Endothelial cell of umbilical vein (primary cell): ENCODE results near the gene MARK4. TPM values are rescaled to one million over a fixed set of nuclear protein-coding genes. Genes with fewer than 3 reads are reported as not detected.

Source experiments
- BruUV-seq: library from RNA; stranded (reverse); fragments of 400-500 nt; replicated peaks from 2 replicates; lab custom pipeline; 2021; lab: Mats Ljungman, UMichigan
- CTCF ChIA-PET: fragments of 300-600, 350-600 bp; sonication (Branson Sonifier 250); formaldehyde crosslinking; loops from one replicate; lab custom pipeline; 2021; ENCODE audit warnings: antibody characterized with exemption, inconsistent platforms; lab: Charles Lee
- POLR2A ChIA-PET: fragments of 300-600, 350-600 bp; sonication (Branson Sonifier 250); formaldehyde crosslinking; loops from one replicate; lab custom pipeline; 2021; ENCODE audit warnings: antibody characterized with exemption, inconsistent platforms; lab: Charles Lee
- DNase-seq: peaks from one replicate; pipeline ENCODE4 v3.0.0-alpha.2; 2011; ENCODE audit warnings: low read depth, low spot score
- FAIRE-seq: peaks from 2 replicates; lab custom pipeline; 2011; peaks lifted over from hg19 to GRCh38; lab: Jason Lieb, UNC
- H2AFZ ChIP-seq: 2 replicates; pipeline ENCODE4 v1.6.0; 2012; ENCODE audit warnings: low read depth, low read length, control low read depth, inconsistent platforms
- H3K27ac ChIP-seq: 2 replicates; pipeline ENCODE4 v1.5.1; 2011; ENCODE audit warnings: low read depth, mild to moderate bottlenecking, control low read depth, low read length, moderate library complexity; ENCODE audit not compliant: insufficient read depth
- H3K27me3 ChIP-seq, 2 experiments: 2 replicates each; pipeline versions ENCODE4 v1.6.0 to v1.6.1; 2011; ENCODE audit warnings: low read length in 2 of 2, mixed read lengths in 1 of 2; ENCODE audit not compliant: control insufficient read depth in 2 of 2, insufficient read depth in 2 of 2
- H3K36me3 ChIP-seq, 2 experiments: 2 replicates in 1 of 2; 3 replicates in 1 of 2; pipeline ENCODE4 v1.5.1; 2011; ENCODE audit warnings: low read length in 2 of 2, mild to moderate bottlenecking in 1 of 2, moderate library complexity in 1 of 2; ENCODE audit not compliant: control insufficient read depth in 2 of 2, insufficient read depth in 2 of 2; ENCODE audit errors: extremely low read depth in 1 of 2
- H3K4me1 ChIP-seq: 3 replicates; pipeline ENCODE4 v1.5.1; 2011; ENCODE audit warnings: mild to moderate bottlenecking, low read length; ENCODE audit not compliant: control insufficient read depth, insufficient read depth; ENCODE audit errors: extremely low read depth
- H3K4me2 ChIP-seq: 2 replicates; pipeline ENCODE4 v1.6.1; 2011; ENCODE audit warnings: low read length, control low read depth, mixed read lengths; ENCODE audit not compliant: insufficient read depth
- H3K4me3 ChIP-seq, 3 experiments: fragments of 200-600 bp in 1 of 3; sonication (generic), shearing (Covaris generic) in 1 of 3; replicated peaks in 1 of 3; 2 replicates each; pipeline ENCODE4 v1.5.1; 2011 to 2016; ENCODE audit warnings: control low read depth in 3 of 3, low read length in 3 of 3, mild to moderate bottlenecking in 2 of 3, inconsistent platforms in 1 of 3, low read depth in 1 of 3, moderate library complexity in 1 of 3; ENCODE audit not compliant: insufficient read depth in 1 of 3
- H3K79me2 ChIP-seq: 2 replicates; pipeline ENCODE4 v1.6.0; 2012; ENCODE audit warnings: low read length, inconsistent platforms; ENCODE audit not compliant: control insufficient read depth, insufficient read depth
- H3K9ac ChIP-seq: replicated peaks from 2 replicates; pipeline ENCODE3; 2011; ENCODE audit warnings: low read length, control low read depth; ENCODE audit not compliant: insufficient read depth; ENCODE audit errors: extremely low read depth
- H3K9me1 ChIP-seq: replicated peaks from 3 replicates; pipeline ENCODE4 v1.6.0; 2011; ENCODE audit warnings: mild to moderate bottlenecking, low read length; ENCODE audit not compliant: control insufficient read depth, insufficient read depth; ENCODE audit errors: extremely low read depth
- H3K9me3 ChIP-seq: replicated peaks from 2 replicates; pipeline ENCODE4 v1.5.1; 2012; ENCODE audit warnings: low read length, inconsistent platforms; ENCODE audit not compliant: control insufficient read depth, insufficient read depth
- H4K20me1 ChIP-seq: replicated peaks from 2 replicates; pipeline ENCODE3; 2011; ENCODE audit warnings: mild to moderate bottlenecking, low read length; ENCODE audit not compliant: control insufficient read depth, insufficient read depth; ENCODE audit errors: extremely low read depth
- CTCF ChIP-seq, 2 donors: IDR thresholded peaks; 1 replicate in 1 of 2; 2 replicates in 1 of 2; pipeline ENCODE4 v1.5.1; 2011; ENCODE audit warnings: low read length in 2 of 2, mild to moderate bottlenecking in 2 of 2, moderate library complexity in 2 of 2, control low read depth in 1 of 2, inconsistent platforms in 1 of 2, low read depth in 1 of 2; ENCODE audit not compliant: insufficient read depth in 1 of 2; ENCODE audit errors: extremely low read depth in 1 of 2
- EZH2 ChIP-seq: IDR thresholded peaks from 2 replicates; pipeline ENCODE4 v1.6.1; 2012; ENCODE audit warnings: borderline replicate concordance, low read depth, mild to moderate bottlenecking, moderate library complexity, low read length, inconsistent platforms; ENCODE audit not compliant: severe bottlenecking
- FOS ChIP-seq: IDR thresholded peaks from 2 replicates; pipeline ENCODE4 v1.6.1; 2011; ENCODE audit warnings: mild to moderate bottlenecking, low read length, moderate library complexity, borderline replicate concordance; ENCODE audit not compliant: insufficient read depth
- GATA2 ChIP-seq: IDR thresholded peaks from 2 replicates; pipeline ENCODE4 v1.7.0; 2011; ENCODE audit warnings: low read depth, mild to moderate bottlenecking, moderate library complexity, mixed read lengths, low read length; ENCODE audit not compliant: insufficient read length, insufficient read depth
- JUN ChIP-seq: IDR thresholded peaks from 2 replicates; pipeline ENCODE4 v1.6.1; 2011; ENCODE audit warnings: borderline replicate concordance, low read depth; ENCODE audit not compliant: insufficient read length, insufficient read depth
- MAX ChIP-seq: IDR thresholded peaks from 2 replicates; pipeline ENCODE4 v1.6.1; 2011; ENCODE audit not compliant: insufficient read depth, insufficient read length
- MYC ChIP-seq: IDR thresholded peaks from one replicate; pipeline ENCODE4 v1.6.1; 2011; ENCODE audit warnings: mild to moderate bottlenecking, low read depth, low read length
- POLR2A ChIP-seq: IDR thresholded peaks from 2 replicates; pipeline ENCODE4 v1.6.1; 2012; ENCODE audit warnings: low read depth, mild to moderate bottlenecking, control low read depth, low read length
- dilution Hi-C: fragments of 300-500 bp; cut with MboI; formaldehyde crosslinking; loops from one replicate; pipeline ENCODE4 v1.15.0; 2019; ENCODE audit warnings: low sequenced_read_pairs; ENCODE audit not compliant: extremely low pct_ligation_motif_present
- intact Hi-C: fragments of 100-400 bp; cut with micrococcal nuclease; formaldehyde crosslinking; loops from one replicate; pipeline ENCODE4 v1.10.0; 2022
- polyA plus RNA-seq, 4 experiments: library from polyadenylated mRNA; depleted of rRNA in 3 of 4; stranded (reverse) in 3 of 4; unstranded in 1 of 4; fragments of >200 nt; gene quantifications; 2 replicates each; pipeline versions ENCODE4 v1.2.1 to v1.2.3, GENCODE V29; 2011 to 2012; ENCODE audit warnings: missing spikeins in 1 of 4
- total RNA-seq: library from RNA; stranded (reverse); gene quantifications from 2 replicates; pipeline ENCODE4 v1.2.3, GENCODE V29; 2021

MARK4 gene
- total and polyA plus RNA-seq, 2 donors (not counting 3 experiments of a cell fraction or from before 2014, with no cell fraction given) = 13.9 to 51.6 TPM

GRCh38 chr19:45340899-45341453 lies 89.9 kb downstream of the MARK4 start:
- Histone ChIP-seq H4K20me1 (no peaks in the 10 kb centered on the region), H3K9me3 (no peaks in the 10 kb centered on the region), H3K27me3 (peaks cover 5% of the 10 kb centered on the region in 2 experiments), H3K4me1 (peaks cover 3% of the 10 kb centered on the region), H2AFZ (no peak overlapping the region), H3K79me2 (no peaks in the 10 kb centered on the region), H3K36me3 (no peaks in the 10 kb centered on the region), H3K4me2 (peak overlapping the region; percentile 10), H3K4me3 (no peak overlapping the region), H3K9ac (no peak overlapping the region), H3K27ac (no peak overlapping the region), H3K9me1 (no peaks in the 10 kb centered on the region)
- TF ChIP-seq CTCF (IDR thresholded peaks at IDR 0.05; ENCODE audit: extremely low read depth in 1 of 2, insufficient read depth in 1 of 2, low read depth in 1 of 2, low read length in 2 of 2) = no peak
- TF ChIP-seq POLR2A = no peak
- TF ChIP-seq EZH2 = no peak
- no peak for TF ChIP-seq GATA2
- no peak for TF ChIP-seq MYC
- no peak for TF ChIP-seq JUN
- TF ChIP-seq FOS = no peak
- no peak for TF ChIP-seq MAX
- ChIA-PET POLR2A (no interaction called here), CTCF (no interaction called here)
- DNase-seq (no peak), FAIRE-seq (no peak)
- intact Hi-C loops = no loop called here
- no TSS peak for BruUV-seq
- dilution Hi-C loops = no loop called here
